ENCODE results near the gene SPNS2.

SPNS2 gene, protein sequence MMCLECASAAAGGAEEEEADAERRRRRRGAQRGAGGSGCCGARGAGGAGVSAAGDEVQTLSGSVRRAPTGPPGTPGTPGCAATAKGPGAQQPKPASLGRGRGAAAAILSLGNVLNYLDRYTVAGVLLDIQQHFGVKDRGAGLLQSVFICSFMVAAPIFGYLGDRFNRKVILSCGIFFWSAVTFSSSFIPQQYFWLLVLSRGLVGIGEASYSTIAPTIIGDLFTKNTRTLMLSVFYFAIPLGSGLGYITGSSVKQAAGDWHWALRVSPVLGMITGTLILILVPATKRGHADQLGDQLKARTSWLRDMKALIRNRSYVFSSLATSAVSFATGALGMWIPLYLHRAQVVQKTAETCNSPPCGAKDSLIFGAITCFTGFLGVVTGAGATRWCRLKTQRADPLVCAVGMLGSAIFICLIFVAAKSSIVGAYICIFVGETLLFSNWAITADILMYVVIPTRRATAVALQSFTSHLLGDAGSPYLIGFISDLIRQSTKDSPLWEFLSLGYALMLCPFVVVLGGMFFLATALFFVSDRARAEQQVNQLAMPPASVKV

DNA sequence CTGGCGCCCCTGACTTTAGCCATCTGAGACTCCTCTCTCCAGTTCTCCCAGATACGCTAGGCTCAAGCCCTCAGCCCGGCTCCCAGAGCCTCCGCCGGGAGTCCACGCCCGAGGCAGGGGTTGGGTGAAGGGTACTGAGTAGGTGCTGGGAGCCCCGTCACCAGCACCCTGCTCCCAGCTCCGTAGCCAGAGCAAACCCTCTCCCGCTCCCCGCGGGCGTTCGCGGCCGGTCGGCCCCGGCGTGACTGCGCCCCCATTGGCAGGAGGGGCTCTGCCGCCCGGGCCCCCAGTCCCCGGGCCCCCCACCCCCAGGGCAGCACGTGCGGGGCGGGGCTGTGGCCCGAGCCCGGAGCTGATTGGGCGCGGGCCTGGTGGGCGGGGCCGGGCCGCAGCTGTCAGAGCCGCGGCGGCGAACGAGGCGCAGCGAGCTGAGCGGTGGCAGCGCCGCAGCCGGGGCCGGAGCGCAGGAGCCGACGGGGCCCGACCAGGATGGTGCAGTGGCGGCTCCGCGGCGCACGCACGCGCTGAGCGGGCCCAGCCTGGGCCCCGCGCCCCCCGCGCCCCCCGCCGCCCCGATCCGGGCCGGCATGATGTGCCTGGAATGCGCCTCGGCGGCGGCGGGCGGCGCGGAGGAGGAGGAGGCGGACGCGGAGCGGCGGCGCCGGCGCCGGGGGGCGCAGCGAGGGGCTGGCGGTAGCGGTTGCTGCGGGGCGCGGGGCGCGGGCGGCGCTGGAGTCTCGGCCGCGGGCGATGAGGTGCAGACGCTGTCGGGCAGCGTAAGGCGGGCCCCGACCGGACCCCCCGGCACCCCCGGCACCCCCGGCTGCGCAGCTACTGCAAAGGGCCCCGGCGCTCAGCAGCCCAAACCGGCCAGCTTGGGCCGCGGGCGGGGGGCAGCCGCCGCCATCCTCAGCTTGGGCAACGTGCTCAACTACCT lies at the start of gene SPNS2:
Gene SPNS2 (plus strand): TSS at position 421 of the 937 bp plus-strand sequence. CDS start 167 bp downstream, at position 588.
- peak; percentile 50 for DNase-seq (ENCODE audit: low read depth)

DNA sequence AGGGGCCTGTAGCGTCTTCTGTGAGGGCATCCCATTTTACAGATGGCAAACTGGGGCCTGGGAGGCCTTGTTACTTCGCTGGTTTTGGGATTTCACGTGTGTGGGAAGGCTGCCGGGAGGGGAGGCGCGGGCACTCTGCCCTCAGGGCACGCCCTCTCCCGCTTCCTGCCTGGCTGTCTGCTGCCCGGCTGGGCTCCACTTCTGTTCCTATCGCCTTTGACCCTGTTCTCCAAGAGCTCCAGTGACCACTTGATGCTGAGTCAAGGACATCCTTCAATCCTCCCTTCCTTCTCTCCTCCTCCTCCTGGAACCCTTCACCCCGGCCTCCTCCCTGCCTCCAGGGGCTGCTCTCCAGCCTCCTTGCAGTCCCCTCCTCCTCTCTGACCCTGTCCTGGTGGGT lies 48.9 kb upstream of the SPNS2 start:
- no peak for DNase-seq (ENCODE audit: low read depth)

DNA sequence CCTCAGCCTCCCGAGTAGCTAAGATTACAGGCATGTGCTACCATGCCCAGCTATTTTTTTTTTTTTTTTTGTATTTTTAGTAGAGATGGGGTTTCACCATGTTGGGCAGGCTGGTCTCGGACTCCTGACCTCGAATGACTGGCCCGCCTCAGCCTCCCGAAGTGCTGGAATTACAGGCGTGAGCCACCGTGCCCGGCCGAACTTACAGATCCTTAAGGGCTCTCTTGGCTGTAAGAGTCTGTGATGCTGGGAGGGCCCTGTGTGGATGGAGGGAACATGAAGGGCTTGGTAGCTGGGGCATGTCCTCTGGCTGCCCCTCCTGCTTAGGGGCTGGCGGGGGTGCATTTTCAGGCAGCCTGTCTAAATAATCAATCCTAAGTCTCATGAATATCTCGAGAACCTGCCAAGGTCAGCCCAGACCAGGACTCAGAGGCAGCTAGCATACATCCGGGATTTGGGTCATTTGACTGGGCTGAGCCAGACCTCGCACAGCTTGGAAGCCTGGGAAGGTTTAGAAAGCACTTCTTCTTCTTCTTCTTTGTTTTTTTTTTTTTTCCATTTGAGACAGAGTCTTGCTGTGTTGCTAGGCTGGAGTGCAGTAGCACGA lies 47.9 kb upstream of the SPNS2 start:
- DNase-seq (ENCODE audit: low read depth), result no peak

DNA sequence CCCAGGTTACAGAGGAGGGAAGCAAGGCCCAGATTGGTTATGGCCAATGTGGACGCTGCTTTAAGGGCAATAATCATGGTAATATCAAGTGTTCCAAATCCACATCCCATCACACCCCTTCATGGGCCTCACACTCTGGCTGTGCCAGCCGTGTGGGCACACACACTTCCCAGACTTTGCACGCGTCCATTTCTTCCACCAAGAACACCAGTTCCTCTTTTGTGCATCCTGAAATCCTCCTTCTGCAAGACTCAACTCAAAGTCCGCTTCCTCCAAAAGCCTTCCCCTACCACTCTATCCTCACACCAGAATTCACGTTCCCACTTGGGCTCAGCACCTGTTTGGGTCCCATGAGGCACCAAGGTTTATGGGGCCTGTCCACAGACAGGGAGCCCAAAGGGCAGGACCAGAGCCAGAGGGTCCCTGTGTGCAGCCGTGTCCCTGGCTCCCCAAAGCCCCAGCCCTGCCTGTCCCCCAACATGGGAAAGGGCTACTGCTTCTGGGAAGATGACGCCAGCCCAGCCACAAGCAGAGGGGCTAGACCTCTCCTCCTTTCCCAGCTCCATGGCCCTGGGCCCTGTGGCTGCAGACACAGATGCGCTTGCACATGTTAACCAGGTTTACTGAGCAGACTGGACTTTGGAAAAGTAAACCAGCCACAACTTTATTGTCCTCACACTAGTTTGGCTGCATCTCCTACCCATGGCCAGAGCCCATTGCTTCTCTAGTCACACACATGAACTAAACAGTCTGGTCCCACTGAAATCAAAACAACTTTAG lies 44.7 kb upstream of the SPNS2 start:
- no peak for DNase-seq (ENCODE audit: low read depth)

DNA sequence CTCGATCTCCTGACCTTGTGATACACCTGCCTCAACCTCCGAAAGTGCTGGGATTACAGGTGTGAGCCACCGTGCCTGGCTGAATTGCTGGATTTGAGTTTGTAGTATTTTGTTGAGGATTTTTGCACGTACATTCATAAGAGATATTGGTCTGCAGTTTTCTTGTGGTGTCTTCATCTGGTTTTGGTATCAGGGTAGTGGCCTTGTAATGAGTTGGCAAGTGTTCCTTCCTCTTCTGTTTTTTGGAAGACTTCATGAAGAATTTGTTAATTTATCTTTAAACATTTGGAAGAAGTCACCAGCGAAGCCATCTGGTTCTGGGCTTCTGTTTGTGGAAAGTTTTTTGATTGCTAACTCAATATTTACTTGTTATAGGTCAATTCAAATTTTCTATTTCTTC lies 38.0 kb upstream of the SPNS2 start:
- DNase-seq (ENCODE audit: low read depth), result no peak

DNA sequence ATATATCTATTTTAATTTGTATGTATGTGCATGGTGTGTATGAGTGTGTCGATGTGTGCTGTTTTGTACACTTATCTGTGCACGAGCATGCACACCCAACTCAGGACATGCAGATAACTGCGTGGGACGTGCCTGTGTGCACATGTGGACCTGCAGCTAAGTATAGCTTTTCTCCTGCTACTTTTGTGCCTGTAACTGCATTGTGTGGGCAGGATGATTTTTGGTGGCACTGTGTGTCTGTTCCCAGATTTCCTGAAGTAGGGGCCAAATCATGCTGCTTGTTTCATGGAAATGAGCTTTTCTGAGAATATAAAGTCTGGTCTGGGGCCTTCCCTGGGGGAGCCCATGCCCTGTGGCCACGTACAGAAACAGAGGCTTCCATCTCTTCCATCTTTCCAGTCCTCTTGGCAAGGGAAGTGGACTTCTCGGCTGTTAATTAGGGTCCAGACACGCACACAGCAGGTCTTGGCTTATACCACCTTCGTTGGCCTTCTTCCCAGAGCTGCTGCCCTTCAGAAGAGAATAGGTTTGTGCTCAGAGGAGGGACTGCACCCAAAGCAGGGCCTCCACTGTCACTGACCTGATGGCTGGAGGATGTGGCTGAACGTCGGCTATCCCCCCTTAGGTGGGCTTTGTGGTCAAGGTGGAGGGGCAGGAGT lies 34.7 kb upstream of the SPNS2 start:
- no peak for DNase-seq (ENCODE audit: low read depth)

DNA sequence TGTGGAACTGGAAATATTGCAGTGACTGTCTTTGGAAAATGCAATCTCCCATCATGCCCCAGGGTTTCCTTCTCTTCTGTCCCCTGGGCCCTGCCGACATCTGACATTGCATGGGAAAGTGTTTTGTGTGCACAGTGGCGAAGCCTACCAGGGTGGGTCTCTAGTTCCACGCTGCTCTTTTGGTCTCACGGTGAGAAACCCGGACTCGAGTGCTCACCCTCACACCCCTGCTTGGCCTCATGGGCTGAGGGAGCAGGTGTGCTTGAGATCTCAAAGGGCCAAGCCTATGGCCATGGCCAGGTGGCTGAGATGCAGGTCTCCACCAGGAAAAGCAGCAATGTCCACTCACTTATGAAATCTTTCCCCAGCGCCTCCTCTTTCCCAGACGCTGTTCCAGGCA lies 32.9 kb upstream of the SPNS2 start:
- DNase-seq (ENCODE audit: low read depth), result no peak

DNA sequence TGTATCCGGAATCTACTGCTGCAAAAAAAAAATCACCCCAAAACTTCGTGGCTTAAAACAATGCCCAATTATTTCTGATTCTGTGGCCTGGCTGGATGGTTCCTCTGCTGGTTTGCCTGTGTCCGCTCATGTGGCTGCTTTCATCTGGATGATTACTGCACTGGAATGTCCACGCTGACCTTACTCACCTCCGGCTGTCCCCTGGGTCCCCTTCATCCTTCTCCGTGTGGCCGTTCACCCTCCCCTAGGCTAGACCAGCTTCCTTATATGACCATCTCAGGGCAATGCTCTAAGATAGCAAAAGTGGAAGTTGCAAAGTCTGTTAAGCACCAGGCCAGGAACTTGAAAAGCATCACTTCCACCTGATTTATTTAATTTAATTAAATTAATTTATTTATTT lies 31.4 kb upstream of the SPNS2 start:
- no peak for DNase-seq (ENCODE audit: low read depth)

DNA sequence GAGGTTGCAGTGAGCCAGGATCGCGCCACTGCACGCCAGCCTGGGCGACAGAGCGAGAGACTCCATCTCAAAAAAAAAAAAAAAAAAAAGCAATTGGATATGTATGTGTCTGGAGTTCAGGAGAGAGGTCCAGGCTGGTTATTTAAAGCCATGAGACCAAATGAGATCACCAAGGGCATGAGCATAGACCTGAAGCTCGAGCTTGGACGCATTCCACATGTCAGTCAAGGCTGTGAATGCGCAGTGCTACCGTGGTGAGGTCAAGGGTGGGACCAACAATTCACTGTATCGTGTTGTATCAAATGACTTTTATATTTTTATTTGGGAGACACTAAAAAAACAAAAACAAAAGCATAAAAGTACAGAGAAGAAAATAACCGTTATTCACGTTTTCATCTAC lies 29.1 kb upstream of the SPNS2 start:
- no peak for DNase-seq (ENCODE audit: low read depth)

DNA sequence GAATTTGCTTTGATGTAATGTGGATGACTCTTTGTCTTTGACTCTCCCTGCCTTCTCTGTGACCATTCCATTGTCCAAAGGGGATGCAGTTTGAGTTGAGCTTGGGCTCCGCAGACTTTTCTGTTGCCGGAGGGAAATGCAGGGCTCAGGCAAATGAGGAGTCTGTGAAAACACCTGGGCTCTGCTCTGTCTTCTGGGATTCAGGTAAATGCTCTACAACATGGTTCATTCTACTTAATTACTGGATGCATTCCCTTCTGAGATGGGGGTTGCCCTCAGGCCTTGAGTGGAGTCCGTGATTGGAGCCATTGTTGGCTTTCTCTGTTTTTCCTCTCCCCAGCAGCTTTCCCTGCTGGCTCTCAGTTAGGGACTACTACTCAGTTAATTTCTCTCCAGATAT lies 26.4 kb upstream of the SPNS2 start:
- no peak for DNase-seq (ENCODE audit: low read depth)

DNA sequence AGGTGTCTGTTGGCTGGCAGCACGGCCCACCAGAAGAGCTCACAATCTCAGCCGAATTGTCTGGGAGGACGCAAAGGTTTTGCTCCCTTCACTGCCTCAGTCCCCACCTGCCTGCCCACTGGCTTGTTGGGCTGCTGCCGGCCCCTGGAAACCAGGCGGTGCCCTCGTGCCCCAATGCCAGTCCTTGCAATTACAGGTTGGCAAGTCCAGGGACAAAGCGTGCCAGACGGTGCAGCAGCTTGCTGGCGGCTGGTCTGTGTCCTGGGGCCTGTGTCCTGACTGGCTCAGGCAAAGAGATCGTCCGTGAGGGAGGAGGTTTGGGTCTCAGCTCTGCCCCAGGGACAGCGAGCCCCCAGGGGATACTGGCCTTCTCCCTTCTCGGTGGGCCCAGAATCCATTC lies 24.6 kb upstream of the SPNS2 start:
- DNase-seq (ENCODE audit: low read depth), result no peak

DNA sequence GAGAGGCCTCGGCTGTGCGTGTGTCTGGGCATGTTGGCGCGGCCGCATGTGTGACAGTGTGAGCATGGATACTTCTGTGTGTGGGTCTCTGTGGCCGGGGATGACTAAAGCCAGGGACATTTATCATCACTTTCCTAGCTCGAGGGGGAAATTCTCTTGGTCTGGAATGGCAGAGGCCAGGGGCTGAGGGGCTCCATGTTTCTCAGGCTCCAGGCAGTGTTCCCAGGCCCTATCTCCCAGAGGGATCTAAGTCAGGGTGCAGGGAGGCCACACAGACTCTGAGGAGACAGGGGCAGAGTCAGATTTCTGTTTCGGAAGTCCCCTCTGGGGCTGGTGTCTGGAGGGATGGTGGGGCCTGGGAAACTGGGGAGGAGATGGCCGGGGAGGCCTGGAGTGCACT lies 23.7 kb upstream of the SPNS2 start:
- DNase-seq (ENCODE audit: low read depth), result no peak

DNA sequence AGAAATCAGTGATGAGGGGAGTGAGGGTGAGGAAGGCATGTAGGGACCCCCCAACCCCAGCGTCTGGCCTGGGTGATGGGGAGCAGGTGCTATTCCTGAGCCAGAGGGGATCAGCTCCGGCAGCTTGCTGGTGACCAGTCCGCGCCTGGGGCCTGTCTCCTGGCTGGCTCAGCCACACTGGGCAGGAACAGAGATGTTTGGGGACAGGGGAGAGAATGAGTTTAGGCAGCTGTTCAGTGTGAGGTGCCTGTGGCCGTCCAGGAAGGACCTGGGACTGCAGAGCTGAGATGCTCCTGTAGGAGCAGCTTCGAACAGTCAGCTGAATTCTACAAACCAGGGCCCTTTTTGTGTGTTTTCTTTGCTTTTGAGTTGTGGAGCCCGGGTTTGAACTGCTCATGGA lies 23.2 kb upstream of the SPNS2 start:
- no peak for DNase-seq (ENCODE audit: low read depth)

DNA sequence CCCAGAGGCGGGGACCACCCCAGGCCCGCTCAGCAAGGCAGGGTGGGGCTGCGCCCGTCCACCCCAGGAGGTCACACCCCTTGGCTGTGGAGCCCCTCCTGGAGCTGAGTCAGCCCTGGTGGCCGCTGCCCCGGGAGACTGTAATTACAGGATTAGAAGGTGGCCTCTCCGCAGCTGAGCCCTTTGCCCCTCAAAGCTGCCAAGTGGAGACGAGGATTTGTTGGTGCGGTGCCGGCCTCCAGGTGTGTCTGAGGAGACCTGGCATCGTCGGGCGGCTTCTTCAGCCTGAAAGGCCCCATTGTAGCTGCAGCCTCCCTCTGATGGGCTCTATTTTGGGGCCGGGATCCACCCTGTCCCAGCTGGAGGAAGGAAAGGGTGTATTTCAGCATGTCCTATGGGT lies 22.7 kb upstream of the SPNS2 start:
- no peak for DNase-seq (ENCODE audit: low read depth)

DNA sequence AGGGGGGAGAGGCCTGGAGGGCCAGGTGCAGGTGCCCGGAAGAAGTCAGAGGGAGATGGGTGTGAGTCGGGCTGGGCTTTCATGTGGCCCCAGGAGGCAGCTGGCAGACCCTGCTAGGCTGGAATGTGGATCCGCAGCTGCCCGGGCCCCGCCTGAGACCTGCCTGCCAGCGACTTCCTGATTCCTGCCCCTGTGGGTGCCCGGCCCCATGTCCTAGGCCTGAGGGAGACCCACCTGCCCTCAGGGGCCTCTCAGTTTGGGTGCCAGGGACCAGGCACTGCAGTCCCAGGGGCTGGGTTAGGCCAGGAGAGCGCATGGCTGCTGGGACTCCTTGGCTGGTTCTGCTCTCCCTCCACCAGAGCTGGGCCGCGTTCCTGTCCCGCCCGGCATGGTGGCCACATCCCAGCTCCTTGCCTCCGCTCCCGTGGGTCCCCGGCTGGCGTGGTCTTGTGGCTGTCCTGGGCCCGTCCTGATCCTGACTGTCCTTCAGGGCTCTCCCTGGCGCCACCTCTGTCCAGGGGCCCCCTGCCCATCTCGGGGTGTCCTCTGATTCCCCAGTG lies 22.1 kb upstream of the SPNS2 start:
- no peak for DNase-seq (ENCODE audit: low read depth)

DNA sequence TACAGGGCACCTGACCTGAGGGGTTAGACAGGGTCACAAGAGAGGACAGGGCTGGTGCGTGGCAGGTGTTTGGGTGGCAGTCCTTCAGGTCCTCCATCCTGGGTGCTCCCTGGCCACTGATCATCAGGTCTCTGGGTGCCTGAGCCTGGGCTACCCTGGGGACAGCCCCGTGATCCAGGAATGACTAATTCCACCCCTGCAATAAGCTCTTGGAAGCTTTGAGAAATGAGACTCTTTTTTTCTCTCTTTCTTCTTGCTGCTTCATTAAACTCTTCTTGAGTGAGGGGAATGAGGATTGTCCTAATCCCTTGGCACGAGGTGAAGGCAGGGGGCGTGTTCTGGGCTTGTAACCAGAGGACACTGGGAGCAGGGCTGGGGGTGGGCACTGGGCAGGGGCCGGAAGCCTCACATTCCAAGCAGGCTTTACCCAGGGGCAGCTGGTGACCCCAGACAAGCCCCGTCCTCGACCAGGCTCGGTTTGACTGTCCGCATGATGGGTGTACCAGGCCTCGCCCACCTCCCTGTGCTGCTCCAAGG lies 21.4 kb upstream of the SPNS2 start:
- DNase-seq (ENCODE audit: low read depth), result no peak

DNA sequence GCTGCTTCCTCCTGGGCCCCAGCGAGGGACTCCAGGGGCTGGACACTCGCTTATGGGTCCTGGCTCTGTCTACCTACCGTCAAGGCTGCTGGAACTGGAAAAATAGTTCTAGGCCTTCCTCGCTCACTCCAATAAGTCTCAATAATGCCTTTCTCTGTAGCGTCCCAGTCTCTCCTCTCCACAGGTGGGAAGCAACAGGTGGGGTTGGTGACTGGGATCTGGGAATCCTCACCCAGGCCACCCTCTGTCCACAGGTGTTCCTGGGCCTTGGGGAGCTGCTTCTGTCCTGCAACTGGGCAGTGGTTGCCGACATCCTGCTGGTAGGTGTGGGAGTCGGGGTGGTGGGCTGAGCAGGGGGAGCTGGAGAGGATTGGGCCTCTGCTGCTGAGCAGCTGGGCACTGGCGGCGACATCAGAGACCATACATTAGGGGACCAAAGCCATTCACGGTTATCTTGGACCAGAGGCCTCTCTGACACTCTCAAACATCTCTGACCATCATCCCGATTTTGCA lies 20.3 kb upstream of the SPNS2 start:
- DNase-seq (ENCODE audit: low read depth), result no peak

DNA sequence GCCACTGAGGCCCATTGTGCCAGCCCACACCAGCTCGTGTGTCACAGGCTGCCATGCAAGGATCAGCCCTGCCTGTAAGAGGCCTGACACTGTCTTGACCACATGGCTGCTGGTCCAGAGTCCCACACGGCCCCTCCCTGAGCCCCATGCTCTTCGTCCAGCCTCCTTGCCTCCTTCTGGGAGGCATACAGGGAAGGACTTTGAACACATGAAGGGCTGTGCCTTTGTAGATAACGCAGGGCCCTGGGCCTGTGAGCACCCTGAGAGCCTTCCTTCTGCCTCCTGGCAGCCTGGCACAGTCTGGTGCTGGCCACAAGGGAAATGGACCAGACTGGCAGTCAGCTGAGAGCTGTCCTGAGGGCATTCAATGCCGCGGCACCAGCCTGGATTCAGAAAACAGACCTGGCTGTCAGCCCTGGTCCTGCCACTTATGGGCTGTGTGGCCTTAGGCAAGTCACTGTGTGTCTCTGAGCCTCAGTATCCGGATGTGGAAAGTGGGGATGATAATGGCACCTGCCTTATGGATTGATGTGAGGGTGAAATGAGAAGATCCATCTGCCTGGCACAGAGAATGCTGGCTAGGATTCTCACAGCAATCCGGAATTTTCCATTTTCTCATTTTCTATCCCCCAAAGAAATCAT lies 19.2 kb upstream of the SPNS2 start:
- no peak for DNase-seq (ENCODE audit: low read depth)

DNA sequence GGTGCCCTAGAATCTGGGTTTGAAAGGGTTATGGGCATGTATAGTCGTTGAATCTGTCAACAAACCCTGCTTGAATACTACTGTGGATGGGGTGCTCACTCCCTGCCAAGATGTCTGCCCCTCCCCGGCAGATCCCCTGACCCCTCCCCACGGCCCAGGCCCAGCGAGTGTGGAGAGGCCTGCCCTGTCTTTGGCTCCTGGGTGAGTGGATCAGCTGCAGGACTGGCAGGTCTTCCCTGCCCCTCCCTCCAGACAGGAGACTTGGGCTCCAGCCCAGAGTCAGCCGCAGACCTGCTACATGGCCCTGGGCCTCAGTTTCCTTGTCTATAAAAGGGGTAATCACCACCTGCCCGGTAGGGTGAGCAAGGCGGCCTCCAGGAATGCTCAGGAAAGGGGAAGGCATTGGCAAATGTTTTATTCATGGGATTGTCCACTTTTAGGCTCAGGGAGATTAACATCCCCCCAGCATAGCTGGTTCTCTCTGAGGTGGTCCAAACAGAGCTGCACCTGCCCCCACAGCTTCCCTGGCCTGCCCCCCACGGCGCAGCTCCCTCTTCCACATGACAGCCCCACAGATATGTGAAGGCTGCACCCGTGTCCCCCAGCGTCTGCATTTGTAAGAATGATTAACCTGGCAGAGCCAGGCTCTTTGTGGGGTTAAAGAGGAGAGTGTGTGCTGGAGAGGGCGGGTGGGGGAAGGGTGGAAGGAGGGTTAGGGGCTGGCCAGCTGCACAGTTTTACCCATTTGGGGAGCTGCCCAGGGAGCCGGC lies 18.5 kb upstream of the SPNS2 start:
- DNase-seq (ENCODE audit: low read depth), result no peak

Measured in activated T-helper 9 cell treated with anti-CD3 and anti-CD28 coated beads, Interleukin-2, amount 50 U/mL, for 16 hours (primary cell).